Testis (tissue), 3 donors: Measurements from ENCODE around the gene PPIB. TPM values are rescaled to one million over a fixed set of nuclear protein-coding genes. Genes with fewer than 3 reads are reported as not detected.
"Not testable (repeated sequence)": the region's sequence is repeated elsewhere in the genome, so short reads cannot be mapped to it uniquely, and the experiment has no call there.

ENCODE experiments used
- DNase-seq: peaks from one replicate; pipeline ENCODE4 v3.0.0-alpha.2; 2019
- H3K27ac ChIP-seq, 2 donors: fragments of 200-600 bp; sonication (generic); one replicate each; pipeline ENCODE4 v1.5.1; 2019
- H3K27me3 ChIP-seq: fragments of 200-600 bp; sonication (generic); one replicate; pipeline ENCODE4 v1.5.1; 2019
- H3K36me3 ChIP-seq: fragments of 200-600 bp; sonication (generic); one replicate; pipeline ENCODE4 v1.5.1; 2017; ENCODE audit warnings: low read depth; ENCODE audit errors: missing control alignments
- H3K4me1 ChIP-seq: fragments of 200-600 bp; sonication (generic); one replicate; pipeline ENCODE4 v1.5.1; 2019
- H3K4me3 ChIP-seq, 2 donors: fragments of 200-600 bp; sonication (generic); one replicate each; pipeline ENCODE4 v1.5.1; 2017 to 2019
- H3K9me3 ChIP-seq: fragments of 200-600 bp; sonication (generic); one replicate; pipeline ENCODE4 v1.5.1; 2017
- CTCF ChIP-seq, 3 experiments: fragments of 450-650 bp in 2 of 3; fragments of 200-600 bp in 1 of 3; sonication (generic) in 1 of 3; IDR thresholded peaks; one replicate each; pipeline ENCODE4 v1.5.1; 2016 to 2019; ENCODE audit warnings: antibody characterized with exemption in 3 of 3, mild to moderate bottlenecking in 2 of 3, moderate library complexity in 1 of 3
- POLR2A ChIP-seq: fragments of 450-650 bp; IDR thresholded peaks from one replicate; pipeline ENCODE4 v1.6.1; 2017; ENCODE audit warnings: antibody characterized with exemption, mild to moderate bottlenecking, moderate library complexity
- WGBS, 2 donors: methylation state at CpG; one replicate each; pipeline ENCODE4 v1.1.5; 2018; 5-methylcytosine and 5-hydroxymethylcytosine counted together
- intact Hi-C: fragments of 100-400 bp; cut with DNase I; formaldehyde crosslinking; loops from one replicate; pipeline ENCODE4 v1.15.1; 2023; ENCODE audit warnings: low total_unique reads
- polyA plus RNA-seq: library from polyadenylated mRNA; stranded (reverse); fragments of 350-450 nt; fragmentation: Illumina TruSeq; extraction: RNeasy Lipid Tissue Mini Kit (QIAGEN cat#74804); gene quantifications from one replicate; pipeline ENCODE4 v1.2.3, GENCODE V29; 2014; ENCODE audit warnings: low read depth, low replicate concordance; ENCODE audit not compliant: insufficient read depth
- total RNA-seq, 2 donors: library from RNA; depleted of rRNA; stranded (reverse); fragments of >200 nt; gene quantifications; one replicate each; pipeline ENCODE4 v1.2.3, GENCODE V29; 2016

Gene PPIB
- total and polyA plus RNA-seq, 3 donors from 2014 or later, result 202 to 302 (median 288) TPM

GRCh38 chr15:64122936-64123351, 39.9 kb downstream of the PPIB start:
- no peaks in the 10 kb centered on the region for H3K4me1 ChIP-seq
- WGBS, 2 donors, result 60 to 63% methylated on average over 3 of the region's 3 CpGs
- DNase-seq, result no peak
- no peak overlapping the region for H3K4me3 ChIP-seq
- H3K27ac ChIP-seq, result no peak overlapping the region
- intact Hi-C loops, result no loop called here
- no peak for TF ChIP-seq POLR2A
- TF ChIP-seq CTCF (IDR thresholded peaks at IDR 0.05), result no peak
- H3K36me3 ChIP-seq, result no peaks in the 10 kb centered on the region
- no peaks in the 10 kb centered on the region for H3K27me3 ChIP-seq
- no peaks in the 10 kb centered on the region for H3K9me3 ChIP-seq

- DNase-seq, result no peak
- no peaks in the 10 kb centered on the region for H3K36me3 ChIP-seq
- no peak overlapping the region for H3K27ac ChIP-seq
- WGBS, 2 donors, result 80 to 82% methylated on average over 1 of the region's 1 CpG
- no peaks in the 10 kb centered on the region for H3K9me3 ChIP-seq
- no peak overlapping the region for H3K4me3 ChIP-seq
- intact Hi-C loops, result no loop called here
- H3K4me1 ChIP-seq, result no peaks in the 10 kb centered on the region
- TF ChIP-seq CTCF (IDR thresholded peaks at IDR 0.05) (no peak), POLR2A (no peak)
- no peaks in the 10 kb centered on the region for H3K27me3 ChIP-seq
Observed at GRCh38 chr15:64122444-64122843, 40.4 kb downstream of the PPIB start.

DNA sequence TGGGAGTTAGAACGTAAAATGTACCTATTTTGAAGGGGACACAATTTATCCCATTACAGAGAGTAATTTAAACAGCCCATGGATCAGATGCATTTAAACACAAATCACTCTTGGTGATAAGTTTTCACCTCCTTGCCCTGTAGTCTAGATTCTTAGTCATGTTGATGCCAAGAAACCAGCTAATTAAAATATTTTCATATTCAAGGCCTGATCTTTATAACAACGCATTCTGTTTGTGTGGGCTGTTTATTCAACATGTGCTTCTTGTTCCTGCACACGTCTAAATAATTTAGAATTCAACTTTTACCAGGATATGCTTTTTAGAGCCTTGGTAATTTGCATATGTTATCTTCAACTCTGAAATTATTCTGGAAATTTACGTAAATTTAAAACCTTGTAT, 41.2 kb downstream of the PPIB start:
- intact Hi-C loops, result no loop called here
- WGBS, 2 donors, result 73 to 74% methylated on average over 4 of the region's 4 CpGs
- H3K27me3 ChIP-seq, result no peaks in the 10 kb centered on the region
- TF ChIP-seq POLR2A (no peak), CTCF (IDR thresholded peaks at IDR 0.05) (no peak)
- no peak overlapping the region for H3K4me3 ChIP-seq
- no peaks in the 10 kb centered on the region for H3K4me1 ChIP-seq
- H3K9me3 ChIP-seq, result no peaks in the 10 kb centered on the region
- no peaks in the 10 kb centered on the region for H3K36me3 ChIP-seq
- DNase-seq, result no peak
- no peak overlapping the region for H3K27ac ChIP-seq

- H3K36me3 ChIP-seq, H3K9me3 ChIP-seq, DNase-seq, intact Hi-C loops, H3K27ac ChIP-seq, H3K27me3 ChIP-seq, H3K4me1 ChIP-seq, H3K4me3 ChIP-seq: not testable (repeated sequence)
- WGBS, 2 donors, result 95 to 98% methylated on average over 2 of the region's 2 CpGs
Observed at GRCh38 chr15:64120322-64120721, 42.5 kb downstream of the PPIB start.

- TF ChIP-seq POLR2A, result no peak
- no peak for TF ChIP-seq CTCF (IDR thresholded peaks at IDR 0.05)
- H3K27ac ChIP-seq, result no peak overlapping the region
- intact Hi-C loops, result no loop called here
- no peaks in the 10 kb centered on the region for H3K27me3 ChIP-seq
- DNase-seq, result no peak
- no peak overlapping the region for H3K4me3 ChIP-seq
- 90 to 97% methylated on average over 5 of the region's 5 CpGs for WGBS, 2 donors
- H3K36me3 ChIP-seq, result no peaks in the 10 kb centered on the region
- no peaks in the 10 kb centered on the region for H3K9me3 ChIP-seq
- no peaks in the 10 kb centered on the region for H3K4me1 ChIP-seq
Observed at GRCh38 chr15:64117759-64118487, 44.9 kb downstream of the PPIB start.
